HEK293 (cell line): Measurements from ENCODE around the gene KRTAP10-12.

Experiments
- GLIS2 ChIP-seq: fragments of 450-650 bp; formaldehyde crosslinking; IDR thresholded peaks from 2 replicates; pipeline ENCODE4 v1.5.1; 2016; ENCODE audit warnings: missing biosample characterization, missing genetic modification characterization
- ZNF114 ChIP-seq: fragments of 450-650 bp; formaldehyde crosslinking; IDR thresholded peaks from 2 replicates; pipeline ENCODE4 v1.5.0; 2017; ENCODE audit warnings: missing biosample characterization, missing genetic modification characterization
- ZNF121 ChIP-seq: fragments of 450-650 bp; formaldehyde crosslinking; IDR thresholded peaks from 2 replicates; pipeline ENCODE4 v1.5.1; 2016; ENCODE audit warnings: missing biosample characterization, missing genetic modification characterization
- ZNF311 ChIP-seq: fragments of 450-650 bp; formaldehyde crosslinking; IDR thresholded peaks from 2 replicates; pipeline ENCODE4 v1.5.1; 2017; ENCODE audit warnings: missing biosample characterization, missing genetic modification characterization, borderline replicate concordance
- TF ChIP-seq, protein P1 (sequence below): fragments of 450-650 bp; formaldehyde crosslinking; IDR thresholded peaks from 2 replicates; pipeline ENCODE4 v1.5.1; 2016; ENCODE audit warnings: missing biosample characterization, missing genetic modification characterization
- TF ChIP-seq, protein P2 (sequence below): fragments of 450-650 bp; formaldehyde crosslinking; IDR thresholded peaks from 2 replicates; pipeline ENCODE4 v1.5.1; 2017; ENCODE audit warnings: missing biosample characterization, missing genetic modification characterization
- TF ChIP-seq, protein P3 (sequence below): fragments of 450-650 bp; formaldehyde crosslinking; IDR thresholded peaks from 2 replicates; pipeline ENCODE4 v1.5.1; 2016; ENCODE audit warnings: missing biosample characterization, missing genetic modification characterization
- TF ChIP-seq, protein P4 (sequence below): sonication (generic); formaldehyde crosslinking; IDR thresholded peaks from 2 replicates; pipeline ENCODE4 v1.8.1; 2022; ENCODE audit warnings: mild to moderate bottlenecking, moderate library complexity, missing genetic modification reagents

DNA sequence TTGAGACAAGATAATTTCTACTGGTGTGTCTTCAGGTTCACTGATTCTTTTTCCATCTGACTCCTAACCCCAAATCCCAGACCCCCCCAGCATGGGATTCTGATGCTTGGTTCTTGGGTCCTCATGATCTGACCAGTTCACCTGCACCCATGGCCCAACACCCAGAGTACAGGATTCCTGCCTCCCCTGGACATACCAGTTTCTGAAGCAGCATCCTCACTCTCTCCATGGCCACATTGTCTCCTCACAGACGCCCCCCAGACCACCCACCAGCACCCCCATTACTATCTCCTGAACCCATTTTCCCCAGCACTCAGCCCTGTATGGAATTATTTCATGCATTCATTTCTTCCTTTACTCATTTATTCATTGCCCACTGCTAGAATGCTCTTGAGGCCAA, 40.1 kb upstream of the KRTAP10-12 start:
- no peak for TF ChIP-seq ZNF114 (tag by site-specific recombination)
- TF ChIP-seq, protein P1, sequence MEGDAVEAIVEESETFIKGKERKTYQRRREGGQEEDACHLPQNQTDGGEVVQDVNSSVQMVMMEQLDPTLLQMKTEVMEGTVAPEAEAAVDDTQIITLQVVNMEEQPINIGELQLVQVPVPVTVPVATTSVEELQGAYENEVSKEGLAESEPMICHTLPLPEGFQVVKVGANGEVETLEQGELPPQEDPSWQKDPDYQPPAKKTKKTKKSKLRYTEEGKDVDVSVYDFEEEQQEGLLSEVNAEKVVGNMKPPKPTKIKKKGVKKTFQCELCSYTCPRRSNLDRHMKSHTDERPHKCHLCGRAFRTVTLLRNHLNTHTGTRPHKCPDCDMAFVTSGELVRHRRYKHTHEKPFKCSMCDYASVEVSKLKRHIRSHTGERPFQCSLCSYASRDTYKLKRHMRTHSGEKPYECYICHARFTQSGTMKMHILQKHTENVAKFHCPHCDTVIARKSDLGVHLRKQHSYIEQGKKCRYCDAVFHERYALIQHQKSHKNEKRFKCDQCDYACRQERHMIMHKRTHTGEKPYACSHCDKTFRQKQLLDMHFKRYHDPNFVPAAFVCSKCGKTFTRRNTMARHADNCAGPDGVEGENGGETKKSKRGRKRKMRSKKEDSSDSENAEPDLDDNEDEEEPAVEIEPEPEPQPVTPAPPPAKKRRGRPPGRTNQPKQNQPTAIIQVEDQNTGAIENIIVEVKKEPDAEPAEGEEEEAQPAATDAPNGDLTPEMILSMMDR (tag by site-specific recombination): no peak
- no peak for TF ChIP-seq ZNF121 (tag by site-specific recombination)
- TF ChIP-seq, protein P2, sequence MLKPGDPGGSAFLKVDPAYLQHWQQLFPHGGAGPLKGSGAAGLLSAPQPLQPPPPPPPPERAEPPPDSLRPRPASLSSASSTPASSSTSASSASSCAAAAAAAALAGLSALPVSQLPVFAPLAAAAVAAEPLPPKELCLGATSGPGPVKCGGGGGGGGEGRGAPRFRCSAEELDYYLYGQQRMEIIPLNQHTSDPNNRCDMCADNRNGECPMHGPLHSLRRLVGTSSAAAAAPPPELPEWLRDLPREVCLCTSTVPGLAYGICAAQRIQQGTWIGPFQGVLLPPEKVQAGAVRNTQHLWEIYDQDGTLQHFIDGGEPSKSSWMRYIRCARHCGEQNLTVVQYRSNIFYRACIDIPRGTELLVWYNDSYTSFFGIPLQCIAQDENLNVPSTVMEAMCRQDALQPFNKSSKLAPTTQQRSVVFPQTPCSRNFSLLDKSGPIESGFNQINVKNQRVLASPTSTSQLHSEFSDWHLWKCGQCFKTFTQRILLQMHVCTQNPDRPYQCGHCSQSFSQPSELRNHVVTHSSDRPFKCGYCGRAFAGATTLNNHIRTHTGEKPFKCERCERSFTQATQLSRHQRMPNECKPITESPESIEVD (tag by site-specific recombination): no peak
- no peak for TF ChIP-seq GLIS2
- TF ChIP-seq, protein P3, sequence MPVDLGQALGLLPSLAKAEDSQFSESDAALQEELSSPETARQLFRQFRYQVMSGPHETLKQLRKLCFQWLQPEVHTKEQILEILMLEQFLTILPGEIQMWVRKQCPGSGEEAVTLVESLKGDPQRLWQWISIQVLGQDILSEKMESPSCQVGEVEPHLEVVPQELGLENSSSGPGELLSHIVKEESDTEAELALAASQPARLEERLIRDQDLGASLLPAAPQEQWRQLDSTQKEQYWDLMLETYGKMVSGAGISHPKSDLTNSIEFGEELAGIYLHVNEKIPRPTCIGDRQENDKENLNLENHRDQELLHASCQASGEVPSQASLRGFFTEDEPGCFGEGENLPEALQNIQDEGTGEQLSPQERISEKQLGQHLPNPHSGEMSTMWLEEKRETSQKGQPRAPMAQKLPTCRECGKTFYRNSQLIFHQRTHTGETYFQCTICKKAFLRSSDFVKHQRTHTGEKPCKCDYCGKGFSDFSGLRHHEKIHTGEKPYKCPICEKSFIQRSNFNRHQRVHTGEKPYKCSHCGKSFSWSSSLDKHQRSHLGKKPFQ (tag by site-specific recombination): no peak
- TF ChIP-seq, protein P4, sequence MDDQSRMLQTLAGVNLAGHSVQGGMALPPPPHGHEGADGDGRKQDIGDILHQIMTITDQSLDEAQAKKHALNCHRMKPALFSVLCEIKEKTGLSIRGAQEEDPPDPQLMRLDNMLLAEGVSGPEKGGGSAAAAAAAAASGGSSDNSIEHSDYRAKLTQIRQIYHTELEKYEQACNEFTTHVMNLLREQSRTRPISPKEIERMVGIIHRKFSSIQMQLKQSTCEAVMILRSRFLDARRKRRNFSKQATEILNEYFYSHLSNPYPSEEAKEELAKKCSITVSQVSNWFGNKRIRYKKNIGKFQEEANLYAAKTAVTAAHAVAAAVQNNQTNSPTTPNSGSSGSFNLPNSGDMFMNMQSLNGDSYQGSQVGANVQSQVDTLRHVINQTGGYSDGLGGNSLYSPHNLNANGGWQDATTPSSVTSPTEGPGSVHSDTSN: no peak
- TF ChIP-seq ZNF311 (tag by site-specific recombination): no peak
